Upper lobe of left lung (tissue), 4 donors: ENCODE results near the gene TEF.

Source experiments
- CTCF ChIP-seq, 6 experiments: fragments of 450-650 bp in 4 of 6; fragments of 200-600 bp in 2 of 6; sonication (generic) in 2 of 6; IDR thresholded peaks; one replicate each; pipeline ENCODE4 v1.5.1; 2016 to 2019; ENCODE audit warnings: antibody characterized with exemption in 6 of 6
- EP300 ChIP-seq, 4 donors: sonication (generic); formaldehyde crosslinking; IDR thresholded peaks; one replicate each; pipeline ENCODE4 v1.5.1; 2017; ENCODE audit warnings: antibody characterized with exemption in 4 of 4, control low read depth in 2 of 4

DNA sequence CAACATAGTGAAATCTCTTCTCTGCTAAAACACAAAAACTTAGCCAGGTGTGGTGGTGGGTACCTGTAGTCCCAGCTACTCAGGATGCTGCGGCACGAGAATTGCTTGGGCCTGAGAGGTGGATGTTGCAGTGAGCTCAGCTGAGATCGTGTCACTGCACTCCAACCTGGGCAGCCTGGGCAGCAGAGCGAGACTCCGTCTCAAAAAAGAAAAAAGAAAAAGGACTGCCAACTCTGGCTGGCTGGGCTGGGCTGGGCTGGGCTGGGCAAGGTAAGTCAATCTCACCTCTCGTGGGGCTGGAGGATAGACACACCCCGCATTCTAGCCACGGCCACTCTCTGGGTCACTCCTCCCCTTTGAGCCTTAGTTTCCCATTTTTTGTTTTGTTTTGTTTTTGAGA, 26.9 kb downstream of the TEF start:
- no peak for TF ChIP-seq CTCF (IDR thresholded peaks at IDR 0.05)
- TF ChIP-seq EP300 (IDR thresholded peaks at IDR 0.05), result no peak
